ENCODE results near the gene ATRX.

GRCh38 chrX:77779695-77780094, 6.3 kb downstream of the ATRX start:
- TF ChIP-seq CTCF (IDR thresholded peaks at IDR 0.05) (no peak), POLR2A (IDR thresholded peaks at IDR 0.05) (no peak)

All from adrenal gland (tissue), 5 donors.